PC-9 (cell line): ENCODE results near the gene AP2S1.

ENCODE experiments used
- CTCF ChIP-seq: fragments of 200-600 bp; sonication (generic); conservative IDR thresholded peaks from 2 replicates; pipeline ENCODE4 v1.6.1; 2017; ENCODE audit warnings: mixed run types, antibody characterized with exemption, mild to moderate bottlenecking, moderate library complexity
- EZH2 ChIP-seq: fragments of 200-600 bp; sonication (generic); IDR thresholded peaks from 2 replicates; pipeline ENCODE4 v1.8.0; 2017; ENCODE audit warnings: antibody characterized with exemption, low read depth

DNA sequence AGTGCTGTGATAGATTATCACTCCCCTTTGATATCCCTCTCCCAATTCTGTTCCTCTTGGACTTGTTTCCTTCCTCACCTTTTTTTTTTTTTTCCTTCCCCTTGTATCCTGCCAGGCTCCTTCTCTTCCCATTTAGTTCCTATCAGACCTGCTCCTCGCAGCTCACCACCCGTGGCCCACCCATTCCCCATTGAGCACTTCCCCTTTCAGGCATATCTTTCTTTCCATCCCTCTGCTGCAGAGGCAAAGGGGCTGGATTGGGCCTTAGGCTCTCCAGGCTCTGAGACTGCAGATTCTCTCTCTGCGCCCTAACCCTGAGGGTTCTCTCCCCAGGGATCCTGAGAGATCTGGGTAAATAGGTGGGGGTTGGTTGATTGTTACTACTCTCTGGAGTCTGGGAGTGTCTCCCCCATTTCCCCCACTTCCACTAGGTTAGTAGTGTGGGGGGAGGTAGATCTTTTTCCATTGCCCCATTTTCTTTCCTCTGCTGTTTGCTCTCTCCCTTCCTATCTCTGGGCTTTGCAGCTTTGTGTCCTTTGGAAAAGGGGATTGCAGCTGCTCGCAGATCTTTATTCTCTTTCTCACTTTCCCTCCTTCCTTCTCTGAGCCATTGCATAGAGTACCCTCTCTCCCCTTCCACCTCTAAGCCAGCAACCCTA is 12.5 kb upstream of the AP2S1 start:
- TF ChIP-seq CTCF (no peak), EZH2 (no peak)
